Body of pancreas (tissue), 4 donors: ENCODE results near the gene TNFRSF8.

Experiments used
- CTCF ChIP-seq, 7 experiments: fragments of 450-650 bp in 4 of 7; fragments of 200-600 bp in 3 of 7; sonication (generic) in 3 of 7; IDR thresholded peaks; one replicate each; pipeline ENCODE4 v1.5.1; 2016 to 2019; ENCODE audit warnings: antibody characterized with exemption in 7 of 7
- POLR2A ChIP-seq, 3 donors: fragments of 450-650 bp; IDR thresholded peaks; one replicate each; pipeline ENCODE4 v1.6.1; 2016; ENCODE audit warnings: antibody characterized with exemption in 3 of 3, mild to moderate bottlenecking in 2 of 3

DNA sequence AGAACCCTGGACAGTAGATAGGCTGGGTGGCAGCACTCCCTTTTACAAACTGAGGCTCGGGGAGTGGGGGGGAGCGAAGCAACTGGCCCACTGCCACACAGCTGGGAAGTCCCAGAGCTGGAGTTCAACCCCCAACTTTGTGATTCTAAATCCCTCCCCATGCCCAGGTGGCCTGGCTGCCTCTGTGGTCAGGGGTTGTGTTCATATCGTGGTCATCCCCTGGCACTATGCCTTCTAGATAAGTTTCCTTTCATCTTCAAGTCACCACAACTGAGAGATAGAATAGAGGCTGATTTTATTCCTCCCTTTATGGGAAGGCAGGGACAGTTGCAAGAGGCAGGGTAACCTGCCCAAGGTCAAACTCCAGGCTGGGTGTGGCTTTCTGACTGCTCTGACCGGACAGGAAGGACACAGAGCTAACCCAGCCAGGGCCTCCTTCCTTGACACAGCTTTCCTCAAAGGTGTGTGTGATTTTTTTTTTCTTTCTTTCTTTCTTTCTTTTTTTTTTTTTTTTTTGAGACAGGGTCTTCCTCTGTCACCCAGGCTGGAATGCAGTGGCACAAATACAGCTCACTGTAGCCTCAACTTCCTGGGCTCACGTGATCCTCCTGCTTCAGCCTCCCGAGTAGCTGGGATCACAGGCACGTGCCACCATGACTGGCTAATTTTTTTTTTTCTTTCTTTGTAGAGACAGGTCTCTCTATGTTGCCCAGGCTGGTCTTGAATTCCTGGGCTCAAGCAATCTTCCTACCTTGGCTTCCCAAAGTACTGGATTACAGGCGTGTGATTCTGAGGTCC, 85.3 kb downstream of the TNFRSF8 start:
- TF ChIP-seq CTCF (IDR thresholded peaks at IDR 0.05) (no peak), POLR2A (IDR thresholded peaks at IDR 0.05) (no peak)
